Body of pancreas (tissue), 4 donors: ENCODE measurements around the gene HMG20A.

Experiments used
- CTCF ChIP-seq, 7 experiments: fragments of 450-650 bp in 4 of 7; fragments of 200-600 bp in 3 of 7; sonication (generic) in 3 of 7; IDR thresholded peaks; one replicate each; pipeline ENCODE4 v1.5.1; 2016 to 2019; ENCODE audit warnings: antibody characterized with exemption in 7 of 7
- POLR2A ChIP-seq, 3 donors: fragments of 450-650 bp; IDR thresholded peaks; one replicate each; pipeline ENCODE4 v1.6.1; 2016; ENCODE audit warnings: antibody characterized with exemption in 3 of 3, mild to moderate bottlenecking in 2 of 3

- TF ChIP-seq CTCF (IDR thresholded peaks at IDR 0.05) (no peak), POLR2A (IDR thresholded peaks at IDR 0.05) (no peak)
Observed at GRCh38 chr15:77446840-77447390, 26.2 kb downstream of the HMG20A start.
